HG03575 (cell line): ENCODE results near the gene LEMD3.
"Not testable (repeated sequence)": the region's sequence is repeated elsewhere in the genome, so short reads cannot be mapped to it uniquely, and the experiment has no call there.

Source experiments
- ATAC-seq: cut with Tn5 transposase; IDR thresholded peaks from one replicate; pipeline ENCODE4 v1.9.1; 2021; ENCODE audit not compliant: unreplicated experiment, insufficient number of reproducible peaks, low FRiP score; ENCODE audit errors: extremely low read depth

Gene LEMD3

DNA sequence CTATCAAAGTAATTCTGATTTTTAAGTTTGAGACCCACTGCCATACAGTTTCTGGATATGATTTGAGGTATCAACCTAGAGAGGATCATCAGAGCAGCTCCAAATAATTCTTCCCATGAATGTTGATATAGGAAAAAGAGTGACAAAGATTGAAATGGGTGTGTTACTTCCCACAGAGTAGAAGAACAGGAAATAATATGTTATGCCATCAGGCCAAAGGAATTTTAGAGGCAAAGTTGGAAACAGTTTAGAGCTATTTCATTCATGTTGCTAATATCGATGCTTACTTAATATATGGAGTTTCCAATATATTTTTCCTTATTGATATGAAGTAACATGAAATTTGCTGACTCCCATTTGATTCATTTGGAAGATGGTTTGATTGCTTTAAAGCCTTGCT lies 100.2 kb downstream of the LEMD3 start:
- ATAC-seq = no peak

DNA sequence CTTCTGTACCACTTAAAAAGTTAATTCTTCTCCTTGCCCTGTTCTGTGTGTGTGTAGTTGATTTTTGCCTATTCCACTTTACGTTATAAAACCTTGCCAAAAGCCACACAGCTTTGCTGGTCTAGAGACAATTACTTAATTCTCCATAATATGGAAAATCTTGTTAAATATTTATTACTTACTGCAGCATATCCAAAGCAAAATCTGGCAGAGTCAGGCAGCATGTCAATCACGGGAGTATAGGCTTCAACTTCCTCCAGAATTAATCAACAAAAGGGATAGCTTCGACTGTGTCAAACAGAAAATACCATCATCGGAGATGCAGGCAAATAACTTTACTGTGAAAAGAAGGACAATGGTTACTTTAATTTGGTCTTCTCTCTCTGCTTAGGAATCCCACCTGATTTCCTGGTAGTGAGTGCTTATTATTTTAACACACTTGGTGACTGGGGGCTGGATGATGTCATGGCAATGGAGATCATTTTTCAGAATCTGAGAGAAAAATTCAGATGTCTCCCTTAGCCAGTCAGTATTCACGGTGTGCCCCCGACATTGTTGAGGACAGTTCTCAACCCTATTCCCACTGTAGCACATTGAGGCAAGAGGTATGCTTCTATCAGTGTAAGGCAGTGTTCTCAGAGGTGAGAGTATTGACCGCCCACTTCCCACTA lies 105.4 kb downstream of the LEMD3 start:
- ATAC-seq = no peak

DNA sequence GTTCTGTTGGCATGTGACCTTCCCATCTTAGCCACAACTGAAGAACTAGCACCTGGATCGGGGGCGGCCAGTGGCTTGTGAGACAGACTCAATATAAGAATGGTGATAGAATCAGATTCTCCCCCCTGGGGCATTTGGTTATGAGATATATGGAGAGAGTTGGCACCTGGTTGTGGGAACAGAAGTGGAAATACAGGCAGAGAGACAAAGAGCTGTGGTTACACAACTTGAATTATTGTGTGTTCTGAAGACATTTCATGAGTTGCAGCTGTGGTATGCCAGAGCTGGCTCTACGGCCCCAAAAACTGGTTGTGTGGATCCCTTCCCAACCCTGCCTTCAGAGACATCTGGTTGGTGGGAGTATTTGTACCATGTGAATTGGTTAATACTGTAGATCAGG lies 106.2 kb downstream of the LEMD3 start:
- no peak for ATAC-seq

DNA sequence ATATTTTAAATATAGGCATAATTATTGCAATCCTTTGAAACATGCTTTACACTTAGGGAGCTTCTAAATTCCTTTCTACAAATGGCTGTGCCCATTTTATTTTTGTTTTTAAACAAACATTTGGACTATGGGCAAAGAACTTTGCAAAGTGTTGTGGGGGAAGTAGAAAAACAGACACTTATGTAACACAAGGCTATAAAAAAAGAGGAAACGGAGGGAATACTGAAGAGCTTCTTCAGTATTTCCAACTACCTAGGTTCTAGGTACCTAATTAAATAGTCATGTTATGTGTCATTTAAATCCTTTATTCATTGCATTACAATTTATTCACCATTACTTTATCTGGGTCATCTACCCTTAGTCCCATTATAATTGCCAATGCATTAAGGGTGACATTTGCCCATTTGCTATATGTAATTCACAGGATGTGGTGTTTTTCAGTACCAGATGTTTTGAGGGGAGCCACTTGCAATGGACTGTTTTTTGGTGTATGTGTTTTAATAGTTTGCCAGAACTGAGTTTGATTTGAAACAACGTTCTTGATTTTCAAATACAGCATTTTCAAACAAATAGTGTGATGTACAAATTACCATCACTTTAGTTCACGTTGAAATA lies 107.6 kb downstream of the LEMD3 start:
- no peak for ATAC-seq

DNA sequence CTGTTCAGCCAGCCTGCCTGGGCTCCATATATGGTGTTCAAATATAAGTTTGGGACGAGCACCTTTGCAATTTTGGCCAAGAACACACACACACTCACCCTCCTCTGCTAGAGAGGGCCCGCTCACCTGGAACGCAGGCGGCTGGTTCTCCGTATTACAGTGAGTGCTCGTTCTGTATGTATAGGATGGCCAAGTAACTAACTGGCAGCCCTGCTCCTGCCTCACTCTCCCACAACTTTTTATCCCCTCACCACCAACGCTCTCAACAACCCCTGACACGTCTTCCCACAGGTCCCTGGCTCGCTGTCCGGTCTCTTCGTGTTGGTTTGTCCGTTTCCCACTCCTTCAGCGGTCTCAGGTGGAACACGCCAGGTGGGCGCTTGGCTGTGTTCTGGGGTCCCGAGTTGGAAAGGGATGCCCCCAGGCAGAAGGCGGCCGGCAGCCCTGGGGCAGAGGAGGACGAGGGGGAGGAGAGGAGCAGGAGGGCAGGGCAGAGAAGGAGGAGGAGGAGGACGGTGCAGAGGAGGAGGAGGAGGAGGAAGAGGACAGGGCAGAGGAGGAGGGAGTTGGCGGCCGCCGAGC lies 108.7 kb downstream of the LEMD3 start:
- ATAC-seq = no peak

DNA sequence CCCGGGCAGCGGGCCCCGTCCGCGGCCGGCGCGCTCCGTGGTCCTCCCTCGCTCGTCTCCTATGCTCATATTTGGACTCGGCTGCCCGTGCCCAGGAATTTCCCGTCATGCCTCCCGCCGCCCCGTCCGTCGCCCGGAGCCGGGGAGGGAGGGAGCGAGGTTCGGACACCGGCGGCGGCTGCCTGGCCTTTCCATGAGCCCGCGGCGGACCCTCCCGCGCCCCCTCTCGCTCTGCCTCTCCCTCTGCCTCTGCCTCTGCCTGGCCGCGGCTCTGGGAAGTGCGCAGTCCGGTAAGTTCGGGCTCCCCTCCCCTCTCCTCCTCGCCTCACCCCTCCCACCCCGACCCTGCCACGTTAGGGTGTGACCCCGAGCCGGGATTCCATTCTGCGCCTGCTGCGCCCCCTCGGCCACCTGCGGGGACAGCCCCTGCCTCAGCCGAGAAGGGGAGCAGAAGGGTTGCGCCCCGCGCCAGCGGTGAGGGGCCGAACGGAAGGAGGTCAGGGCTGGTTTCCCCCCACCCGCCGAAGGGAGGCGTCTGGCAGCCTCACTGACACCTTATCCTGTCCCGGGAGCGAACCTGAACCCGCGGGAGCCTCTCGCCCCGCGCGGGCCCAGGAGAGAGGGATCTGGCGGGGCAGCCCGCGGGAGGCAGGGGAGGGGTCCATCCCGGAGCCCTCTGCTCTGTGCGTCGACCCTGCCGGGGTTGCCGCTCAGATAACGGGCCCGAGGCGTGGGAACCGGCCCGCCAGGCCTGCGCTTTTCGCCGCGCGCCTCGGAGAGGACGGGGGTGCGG lies 109.4 kb downstream of the LEMD3 start, which contains the start of gene MSRB3:
Gene MSRB3, plus strand, starts transcription at position 108 of the 793 bp plus-strand sequence. CDS start 29,897 bp downstream, outside the sequence.
- ATAC-seq = no peak

DNA sequence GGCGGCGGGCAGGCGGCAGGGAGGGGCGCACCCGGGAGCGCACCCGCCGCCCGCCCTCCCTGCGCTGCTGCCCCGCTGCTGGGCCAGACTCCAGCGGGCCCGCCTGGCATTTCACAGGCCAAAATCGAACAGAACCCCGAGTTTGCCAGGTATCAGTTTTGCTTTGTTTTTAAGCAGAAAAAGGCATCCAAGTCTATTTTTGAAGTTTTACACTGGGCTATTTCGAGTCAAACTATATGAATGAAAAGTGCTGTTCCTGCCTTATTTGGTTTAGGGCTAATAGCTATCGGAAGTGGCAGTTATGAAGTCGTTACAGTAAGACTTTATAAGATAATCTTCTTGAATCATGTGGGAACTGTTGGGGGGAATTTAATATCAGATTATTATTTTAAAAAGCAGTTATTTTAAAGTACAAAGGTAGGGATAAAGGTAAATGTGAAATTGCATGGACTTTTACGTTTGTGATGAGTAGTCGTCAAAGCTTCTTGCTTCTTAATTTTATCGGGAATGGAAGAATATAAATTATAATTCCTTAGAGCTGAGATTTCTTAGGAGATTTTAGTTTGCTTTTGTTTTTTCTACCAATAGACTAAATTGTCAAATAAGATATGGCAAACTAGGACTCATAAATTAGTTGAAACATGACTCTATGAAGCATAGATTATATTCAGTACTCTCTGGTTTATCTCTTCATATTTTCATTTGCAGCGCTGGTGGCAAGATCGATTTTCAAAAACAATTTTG lies 110.2 kb downstream of the LEMD3 start:
- no peak for ATAC-seq

DNA sequence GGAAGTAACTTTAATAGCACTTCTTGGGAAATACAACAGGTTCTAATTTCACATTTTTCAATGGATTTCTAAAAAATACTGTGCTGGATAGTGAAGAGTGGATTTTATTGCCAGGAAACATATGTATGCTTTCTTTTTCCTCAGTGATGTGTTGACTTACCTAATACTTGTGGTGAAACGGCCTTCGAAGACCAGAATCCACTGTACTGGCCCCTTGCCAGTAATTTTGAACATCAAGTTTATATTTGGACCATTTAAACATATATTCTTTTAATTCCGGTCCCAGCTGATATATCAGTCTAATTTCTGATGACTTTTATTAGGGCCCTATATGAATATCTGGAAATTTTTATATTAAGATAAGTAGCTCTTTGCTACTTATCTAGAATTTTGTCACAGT lies 110.9 kb downstream of the LEMD3 start:
- no peak for ATAC-seq

DNA sequence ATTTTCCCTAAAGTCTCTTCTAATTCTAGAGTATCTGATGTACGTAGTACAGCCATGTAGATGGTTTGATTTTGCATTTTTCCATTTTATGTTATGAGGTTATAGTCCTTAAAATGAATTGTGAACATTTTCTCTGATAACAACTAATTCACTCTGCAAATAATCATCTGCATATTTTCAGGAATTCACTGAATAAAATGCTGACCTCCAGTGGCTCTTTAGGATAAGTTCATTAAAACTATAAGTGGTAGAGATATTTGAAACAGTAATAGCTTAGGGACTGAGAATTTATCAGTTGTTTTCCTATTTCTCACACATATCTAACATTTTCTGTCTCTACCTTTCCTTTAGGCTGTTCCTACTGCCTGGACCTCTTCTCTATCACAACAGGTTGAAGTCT lies 113.5 kb downstream of the LEMD3 start:
- ATAC-seq = no peak

DNA sequence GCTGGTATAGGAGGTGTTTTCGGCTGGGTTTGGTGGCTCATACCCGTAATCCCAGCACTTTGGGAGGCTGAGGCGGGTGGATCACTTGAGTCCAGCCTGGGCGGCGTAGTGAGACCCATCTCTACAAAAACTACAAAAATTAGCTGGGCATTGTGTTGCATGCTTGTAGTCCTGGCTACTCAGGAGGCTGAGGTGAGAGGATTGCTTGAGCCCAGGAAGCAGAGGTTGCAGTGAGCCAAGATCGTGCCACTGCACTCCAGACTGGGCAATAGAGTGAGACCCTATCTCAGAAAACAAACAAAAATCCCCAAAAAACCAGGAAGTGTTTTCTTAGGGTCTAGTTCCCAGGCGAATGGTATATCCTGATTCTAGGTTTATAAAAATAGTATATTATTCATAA lies 116.1 kb downstream of the LEMD3 start:
- ATAC-seq = not testable (repeated sequence)

DNA sequence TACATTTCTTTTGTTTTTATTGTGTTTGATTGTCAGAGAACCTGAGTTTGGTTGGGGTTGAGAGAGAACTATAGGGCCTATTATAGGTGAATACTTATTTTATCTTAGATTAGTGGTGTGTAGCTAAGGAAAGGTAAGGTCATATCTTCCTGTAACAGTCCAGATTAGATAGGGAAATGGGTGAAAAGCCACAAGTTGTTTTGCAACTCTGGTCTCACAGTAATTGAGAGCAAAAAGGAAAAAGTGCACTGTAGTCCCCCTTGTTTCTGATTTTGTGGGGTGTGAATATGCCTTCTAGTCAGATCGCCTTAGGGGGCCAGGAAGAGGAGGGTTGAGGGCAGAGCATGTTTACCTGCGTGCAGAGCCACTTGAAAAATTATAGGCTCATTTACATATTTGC lies 118.0 kb downstream of the LEMD3 start:
- ATAC-seq = no peak

DNA sequence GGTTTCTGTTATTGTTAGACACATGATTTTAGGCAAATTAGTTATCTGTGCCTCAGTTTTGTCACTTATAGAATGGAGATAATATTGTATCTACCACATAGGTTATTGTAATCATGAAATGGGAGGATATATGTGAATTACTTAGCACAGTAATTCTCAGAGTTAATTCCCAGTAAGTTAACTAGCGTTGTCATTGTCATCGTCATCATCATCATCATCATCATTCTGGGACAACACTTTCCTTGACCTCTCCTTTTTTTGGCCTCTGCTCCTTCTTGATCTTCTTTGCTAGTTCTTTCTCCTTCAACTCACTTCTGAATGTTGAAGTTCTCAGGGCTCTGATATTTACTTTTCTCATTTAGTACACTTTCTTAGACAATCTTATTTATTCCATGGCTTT lies 122.9 kb downstream of the LEMD3 start:
- no peak for ATAC-seq

DNA sequence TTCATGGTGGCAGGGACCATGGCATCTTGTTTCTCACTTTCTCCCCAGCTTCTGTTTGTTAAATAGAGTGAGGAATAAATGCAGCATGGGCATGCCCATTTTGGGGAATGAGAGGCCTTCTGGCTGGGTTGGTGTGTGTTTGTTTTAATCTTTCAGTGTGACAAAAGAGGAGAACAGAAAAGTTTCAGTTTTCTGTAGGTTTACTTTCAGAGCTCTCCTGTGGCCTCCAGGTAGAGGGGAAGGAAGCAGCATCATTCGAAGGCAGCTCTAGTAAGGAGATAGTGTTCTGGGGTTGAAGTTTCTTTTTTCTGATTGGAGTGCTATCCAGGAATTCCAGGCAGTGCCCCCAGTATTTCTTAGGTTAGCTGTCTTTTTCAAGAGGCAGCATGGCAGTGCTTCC lies 124.4 kb downstream of the LEMD3 start:
- ATAC-seq = no peak

DNA sequence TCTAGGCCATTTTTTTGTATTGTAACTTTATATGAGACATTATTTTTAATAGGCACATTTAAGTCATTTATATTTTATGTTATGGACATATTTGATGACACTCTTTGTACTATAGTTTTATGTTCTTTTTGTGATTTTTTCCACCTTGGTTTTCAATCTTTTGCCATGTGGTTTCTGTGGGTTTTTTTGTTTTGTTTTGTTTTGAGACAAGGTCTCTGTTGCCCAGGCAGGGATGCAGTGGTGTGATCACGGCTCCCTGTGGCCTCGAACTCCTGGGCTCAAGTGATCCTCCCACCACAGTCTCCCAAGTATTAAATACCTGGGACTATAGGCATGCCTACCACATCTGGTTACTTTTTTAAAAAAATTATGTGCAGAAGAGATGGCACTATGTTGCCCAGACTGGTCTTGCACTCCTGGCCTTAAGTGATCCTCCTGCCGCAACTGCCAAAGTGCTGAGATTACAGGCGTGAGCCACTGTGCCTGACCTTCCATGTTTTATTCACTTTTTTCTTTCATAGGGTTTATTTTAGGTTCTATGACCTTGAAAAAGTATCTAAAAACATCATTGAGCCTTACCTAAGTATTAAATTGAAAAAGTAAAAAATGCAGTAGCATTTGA lies 125.4 kb downstream of the LEMD3 start:
- ATAC-seq = no peak

DNA sequence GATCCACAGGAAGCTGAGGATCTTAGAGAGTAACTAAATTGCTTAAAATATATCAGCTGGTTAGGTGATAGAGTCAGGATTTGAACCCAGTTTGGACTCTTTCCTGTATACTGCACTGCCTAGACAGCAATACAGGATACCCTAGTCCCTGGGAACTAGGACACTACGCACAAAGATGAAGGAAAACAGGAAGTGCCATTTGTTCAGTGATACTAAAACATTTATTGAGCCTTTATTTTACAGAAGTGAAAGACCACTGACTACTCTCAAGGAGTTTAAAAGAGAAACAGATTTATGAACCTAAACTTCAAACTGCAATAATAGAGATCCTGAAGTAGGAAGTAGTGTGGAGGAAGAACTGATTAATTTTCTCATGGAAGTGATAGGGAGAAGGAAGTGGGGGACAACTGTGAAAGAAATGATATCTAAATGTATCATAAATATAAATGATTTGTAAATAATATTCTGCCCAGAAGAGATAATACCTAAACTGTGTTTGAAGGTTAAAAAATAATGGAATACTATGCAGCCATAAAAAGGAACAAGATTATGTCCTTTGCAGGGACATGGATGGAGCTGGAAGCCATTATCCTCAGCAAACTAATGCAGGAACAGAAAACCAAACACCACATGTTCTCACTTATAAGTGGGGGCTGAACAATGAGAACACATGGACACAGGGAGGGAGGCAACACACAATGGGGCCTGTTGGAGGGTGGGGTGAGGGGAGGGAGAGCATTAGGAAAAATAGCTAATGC lies 127.3 kb downstream of the LEMD3 start:
- ATAC-seq = no peak
